ENCODE data around the gene CYBB.
"Not testable (repeated sequence)": the region's sequence is repeated elsewhere in the genome, so short reads cannot be mapped to it uniquely, and the experiment has no call there.

Gene CYBB

DNA sequence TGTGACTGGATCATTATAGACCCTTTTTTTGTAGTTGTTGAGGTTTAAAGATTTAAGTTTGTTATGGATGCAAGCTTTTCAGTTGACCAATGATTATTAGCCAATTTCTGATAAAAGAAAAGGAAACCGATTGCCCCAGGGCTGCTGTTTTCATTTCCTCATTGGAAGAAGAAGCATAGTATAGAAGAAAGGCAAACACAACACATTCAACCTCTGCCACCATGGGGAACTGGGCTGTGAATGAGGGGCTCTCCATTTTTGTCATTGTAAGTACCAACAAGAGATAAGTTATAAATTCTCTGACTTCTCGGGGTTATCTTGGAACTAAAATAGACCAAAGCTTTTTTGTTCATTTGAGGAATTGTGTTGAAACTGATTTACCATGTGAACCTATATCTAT lies at the start of gene CYBB:
TSS of gene CYBB (plus strand) at position 203 of the 400 bp plus-strand sequence. CDS start at position 222, 19 bp downstream.
- DNase-seq (ENCODE audit: low spot score): no peak

DNA sequence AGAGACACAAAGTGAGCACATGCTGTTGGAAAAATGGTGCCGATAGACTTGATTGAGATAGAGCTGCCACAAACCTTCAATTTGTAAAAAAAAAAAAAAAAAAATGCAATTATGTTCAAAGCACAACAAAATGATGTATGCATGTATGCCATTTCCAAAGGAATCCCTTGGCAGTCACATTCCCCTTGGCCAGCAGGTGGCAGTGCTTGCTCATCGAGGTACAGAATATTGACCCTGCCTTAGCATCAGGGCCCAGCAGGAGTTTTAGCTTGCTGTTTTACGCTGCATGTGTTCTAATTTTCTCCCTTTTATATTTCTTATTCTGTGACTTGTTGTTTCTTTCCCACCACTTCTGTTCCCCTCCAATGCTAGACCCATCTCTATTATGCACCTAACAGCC lies 34.5 kb upstream of the CYBB start:
- peak; percentile 61 for DNase-seq (ENCODE audit: low spot score)

DNA sequence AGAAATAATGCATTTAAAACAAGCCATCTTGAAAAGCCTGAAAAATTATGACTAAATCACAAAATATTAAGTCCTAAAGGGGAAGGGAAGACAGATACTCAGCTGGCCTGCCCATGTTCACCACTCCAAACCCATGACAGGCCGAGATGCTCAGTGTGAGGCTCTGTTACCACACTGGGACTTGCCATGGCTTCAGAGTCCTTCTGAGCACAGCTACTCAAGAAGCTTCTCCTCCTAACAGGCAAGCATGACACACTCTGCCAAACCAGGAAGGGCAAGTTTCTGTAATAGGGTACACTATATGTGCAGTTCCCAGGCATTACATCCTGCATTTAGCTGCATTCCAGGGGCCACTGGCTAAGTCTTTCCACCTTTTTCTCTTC lies 34.0 kb upstream of the CYBB start:
- no peak for DNase-seq (ENCODE audit: low spot score)

DNA sequence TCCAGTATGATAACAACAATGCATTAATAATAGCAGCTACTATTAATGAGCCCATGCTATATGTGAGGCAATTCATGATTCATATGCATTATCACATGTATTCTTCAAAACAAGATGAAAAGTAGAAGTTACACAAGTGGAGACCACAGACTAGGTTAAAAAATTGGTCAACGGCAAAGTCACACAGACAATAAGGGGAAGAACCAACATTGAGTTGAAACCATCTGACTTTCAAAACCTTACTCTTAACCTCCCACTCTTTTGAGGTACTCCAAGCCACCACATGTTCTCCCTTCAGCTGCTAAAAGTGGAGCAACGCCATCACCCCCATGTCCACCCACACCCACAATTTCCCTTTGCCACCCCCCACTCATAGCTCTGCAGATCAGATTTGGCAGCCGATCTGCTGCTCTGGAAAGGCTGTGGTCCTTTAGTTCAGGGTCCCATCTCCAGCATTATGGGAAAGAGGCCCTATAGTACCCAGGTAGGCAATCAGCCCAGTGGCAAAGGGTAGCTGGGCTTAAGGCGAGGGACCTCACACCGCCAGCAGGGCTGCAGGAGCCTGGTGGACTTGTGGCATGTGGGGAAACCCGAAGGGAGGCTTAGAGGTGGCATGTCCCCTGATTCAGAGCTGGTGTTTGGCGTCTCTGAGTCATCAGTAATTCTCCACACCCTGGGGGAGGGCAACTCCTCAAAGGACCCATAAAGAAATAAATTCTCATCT lies 33.5 kb upstream of the CYBB start:
- no peak for DNase-seq (ENCODE audit: low spot score)

DNA sequence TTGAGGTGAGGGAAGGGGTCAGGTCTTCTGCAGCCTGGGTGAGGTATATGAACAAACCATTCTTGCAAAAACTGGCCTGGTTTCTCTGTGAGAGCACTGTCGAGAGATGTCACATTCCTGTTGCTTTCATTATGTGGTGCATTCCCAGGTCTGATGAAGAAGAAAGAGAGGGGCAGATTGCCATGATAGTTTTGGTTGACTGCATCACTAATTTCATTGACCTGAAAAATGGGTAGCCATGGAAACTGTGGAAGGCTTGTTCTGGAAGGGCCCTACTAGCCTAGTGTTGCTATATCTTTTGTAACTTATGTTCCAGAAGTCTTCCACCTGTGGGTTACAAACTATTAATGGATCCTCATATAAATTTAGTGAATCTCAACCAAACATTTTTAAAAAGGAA lies 32.9 kb upstream of the CYBB start:
- DNase-seq (ENCODE audit: low spot score): no peak

DNA sequence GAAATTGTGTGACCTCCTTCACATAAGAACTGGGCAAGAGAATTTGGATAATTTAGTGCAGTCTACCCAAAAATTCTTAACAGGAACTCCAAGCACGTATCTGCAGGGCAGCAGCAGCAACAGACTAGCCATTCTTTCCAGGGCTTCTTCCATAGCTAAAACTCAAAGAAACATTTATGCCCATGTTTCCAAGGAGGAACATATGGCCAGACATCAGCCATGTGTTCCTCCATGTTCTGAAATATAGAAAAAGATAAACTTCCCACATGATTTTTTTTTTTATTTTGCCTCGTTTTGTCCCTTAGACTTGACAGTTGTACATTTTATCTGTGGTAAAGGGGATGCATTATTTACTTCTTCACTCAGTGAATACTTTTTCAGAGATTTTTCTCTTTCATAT lies 27.6 kb upstream of the CYBB start:
- DNase-seq (ENCODE audit: low spot score): no peak

DNA sequence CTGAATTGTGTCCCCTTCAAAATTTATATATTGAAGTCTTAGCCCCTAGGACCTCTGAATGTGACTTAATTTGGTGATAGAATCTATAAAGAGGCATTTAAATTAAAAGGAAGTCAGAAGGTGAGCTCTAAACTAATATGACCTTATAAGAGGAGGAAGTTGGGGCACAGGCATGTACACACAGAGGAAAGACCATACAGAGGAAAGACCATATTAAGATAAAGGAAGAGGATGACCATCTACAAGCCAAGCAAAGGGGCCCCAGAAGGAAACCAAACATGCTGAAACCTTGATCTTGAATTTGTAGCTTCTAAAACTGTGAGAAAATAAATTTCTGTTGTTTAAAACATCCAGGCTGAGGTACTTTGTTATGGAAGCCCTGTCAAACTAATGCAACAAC lies 26.9 kb upstream of the CYBB start:
- no peak for DNase-seq (ENCODE audit: low spot score)

DNA sequence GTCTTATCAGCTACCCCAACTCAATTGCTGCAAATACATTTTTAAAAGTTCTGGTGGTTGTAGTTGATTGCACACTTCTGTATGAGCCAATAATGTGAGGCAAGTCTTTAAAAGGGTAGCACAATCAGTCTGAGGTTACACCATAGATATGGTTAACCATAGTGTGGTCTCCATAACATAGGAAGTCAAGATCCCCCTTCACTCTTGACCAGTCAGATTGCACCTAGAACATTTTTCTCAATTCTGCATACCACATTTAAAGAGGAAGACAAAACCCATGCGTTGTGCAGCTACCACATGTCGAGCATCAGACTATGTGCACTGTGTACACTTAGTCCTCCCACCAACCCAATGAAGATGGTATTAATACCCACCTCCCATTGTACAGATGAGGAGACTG lies 26.5 kb upstream of the CYBB start:
- no peak for DNase-seq (ENCODE audit: low spot score)

DNA sequence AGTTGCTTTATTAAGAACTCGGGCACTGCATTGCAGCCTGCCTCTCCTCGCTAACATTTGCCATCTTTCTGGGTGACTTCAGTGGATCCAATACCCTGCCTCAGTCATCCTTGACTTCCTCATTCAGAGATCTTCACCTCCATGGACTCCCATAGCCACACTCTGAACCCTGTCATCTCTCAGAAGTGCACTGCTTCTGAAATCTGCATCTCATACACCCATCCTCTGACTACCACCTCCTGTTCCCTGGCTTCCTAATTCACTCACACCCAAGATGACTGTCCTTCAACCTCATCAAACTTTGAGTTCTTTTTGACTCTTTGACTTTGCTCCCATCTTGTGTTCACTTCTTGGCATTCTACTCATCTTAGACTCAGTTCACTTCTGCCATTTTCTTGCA lies 25.3 kb upstream of the CYBB start:
- DNase-seq (ENCODE audit: low spot score): no peak

DNA sequence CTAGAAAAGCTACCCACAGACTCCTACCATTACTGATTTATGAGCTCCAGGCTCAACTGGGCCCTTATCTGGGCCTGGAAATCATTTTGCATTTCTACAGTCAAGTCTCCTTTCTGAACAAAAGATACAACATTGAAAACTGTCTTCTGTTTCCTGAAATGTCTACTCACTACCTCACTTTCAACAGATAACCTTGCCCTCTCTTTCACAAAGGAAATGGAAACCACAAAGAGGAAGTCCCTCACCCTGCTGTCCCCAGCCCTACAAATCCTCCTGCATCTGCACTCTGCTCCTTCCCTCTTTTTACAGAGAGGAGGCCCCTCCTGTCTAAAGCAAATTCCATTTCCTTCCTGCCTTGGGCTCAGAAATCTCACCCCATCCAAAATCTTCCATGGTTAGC lies 24.8 kb upstream of the CYBB start:
- DNase-seq (ENCODE audit: low spot score): no peak

DNA sequence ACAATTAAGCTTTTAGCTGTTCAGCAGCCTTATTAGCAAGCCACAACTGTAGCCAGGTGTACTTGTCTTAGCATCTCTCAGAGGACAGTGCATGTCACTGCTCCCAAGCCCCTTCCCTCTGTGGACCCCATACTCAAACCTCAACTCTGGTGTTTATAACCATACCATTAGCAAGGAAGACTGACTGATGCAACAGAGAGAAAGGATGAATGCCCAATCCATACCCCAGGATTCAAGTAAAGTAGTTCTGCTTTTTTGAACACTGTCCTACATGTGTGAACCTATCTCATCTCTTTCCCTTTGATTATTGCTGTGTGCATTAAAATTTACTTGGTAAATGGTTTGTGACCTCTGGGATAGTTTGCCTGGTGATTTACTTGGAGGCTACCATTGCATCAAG lies 22.8 kb upstream of the CYBB start:
- no peak for DNase-seq (ENCODE audit: low spot score)

DNA sequence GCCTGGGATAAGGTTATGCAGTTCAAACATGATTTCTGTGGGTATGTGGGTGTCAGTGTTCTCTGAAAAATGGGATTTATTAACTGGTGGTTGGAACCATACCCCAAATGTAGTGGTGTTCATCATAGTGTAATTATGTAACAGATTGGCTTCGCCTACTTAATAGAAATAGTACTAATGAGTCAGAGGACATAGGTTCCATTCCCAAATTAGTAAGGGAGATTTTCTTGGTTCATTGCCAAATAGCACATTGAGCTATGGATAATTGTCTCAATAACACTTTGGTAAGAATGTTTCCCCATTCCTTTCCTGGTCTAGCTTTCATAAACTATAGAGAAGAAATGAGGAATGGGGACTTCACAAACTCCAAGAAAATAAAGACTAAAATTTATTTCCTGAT lies 20.5 kb upstream of the CYBB start:
- no peak for DNase-seq (ENCODE audit: low spot score)

DNA sequence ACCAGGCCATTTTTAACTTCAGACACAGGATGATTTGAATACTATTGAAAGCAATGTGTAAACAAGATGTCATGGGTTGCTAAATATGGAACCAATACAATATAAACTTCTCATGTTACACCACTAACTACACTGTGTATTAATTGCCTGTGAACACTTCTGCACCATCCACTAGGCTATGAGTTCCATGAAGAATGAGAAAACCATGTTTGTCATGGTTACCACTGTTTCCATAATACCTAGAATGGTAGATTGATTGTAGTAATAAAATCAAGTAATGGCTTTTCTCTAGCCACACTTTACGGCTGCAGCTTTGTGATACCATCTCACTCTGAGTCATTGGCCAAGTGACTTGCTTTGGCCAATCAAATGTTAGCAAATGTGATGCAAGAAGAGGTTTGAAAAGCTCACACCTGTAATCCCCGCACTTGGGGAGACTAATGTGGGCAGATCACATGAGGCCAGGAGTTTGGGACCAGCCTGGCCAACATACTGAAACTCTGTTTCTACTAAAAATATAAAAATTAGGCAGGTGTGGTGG lies 19.9 kb upstream of the CYBB start:
- DNase-seq (ENCODE audit: low spot score): no peak

DNA sequence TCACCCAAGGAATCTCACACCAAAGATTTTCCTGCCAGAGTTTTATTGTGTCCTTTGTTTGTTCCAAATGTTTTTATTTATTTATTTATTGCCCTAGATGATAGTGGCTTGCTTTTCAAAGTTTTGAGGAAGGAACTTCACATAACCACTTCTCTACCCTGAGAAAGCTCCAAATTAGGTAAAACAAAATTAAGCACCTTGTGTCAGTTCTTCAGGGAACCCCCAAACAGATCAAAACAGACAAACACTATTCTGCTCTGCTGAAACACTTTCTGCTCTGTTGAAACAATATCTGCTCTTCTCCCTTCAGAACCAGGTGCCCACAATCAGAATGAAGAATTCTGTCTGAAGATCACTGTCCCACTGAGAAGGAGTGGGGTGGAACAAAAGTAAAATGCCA lies 16.5 kb upstream of the CYBB start:
- DNase-seq (ENCODE audit: low spot score): no peak

DNA sequence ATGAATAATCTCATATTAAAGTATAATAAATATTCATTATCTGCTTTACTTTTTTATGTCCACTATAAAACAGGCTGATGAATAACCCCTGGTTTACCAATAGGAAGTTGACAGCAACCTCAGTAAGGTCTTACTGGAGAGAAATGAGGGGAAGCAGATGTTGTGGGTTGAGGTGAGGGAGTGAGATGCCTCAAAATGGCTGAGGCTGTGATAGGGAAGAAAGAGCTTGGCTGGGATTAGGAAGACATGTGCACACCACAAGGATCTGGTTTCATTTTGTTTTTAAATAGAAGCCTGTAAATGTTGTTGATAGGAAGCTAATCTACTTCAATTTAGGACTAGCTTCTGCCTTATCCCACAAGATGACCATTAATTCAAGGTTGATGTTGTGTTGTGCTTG lies 14.4 kb upstream of the CYBB start:
- DNase-seq (ENCODE audit: low spot score): no peak

DNA sequence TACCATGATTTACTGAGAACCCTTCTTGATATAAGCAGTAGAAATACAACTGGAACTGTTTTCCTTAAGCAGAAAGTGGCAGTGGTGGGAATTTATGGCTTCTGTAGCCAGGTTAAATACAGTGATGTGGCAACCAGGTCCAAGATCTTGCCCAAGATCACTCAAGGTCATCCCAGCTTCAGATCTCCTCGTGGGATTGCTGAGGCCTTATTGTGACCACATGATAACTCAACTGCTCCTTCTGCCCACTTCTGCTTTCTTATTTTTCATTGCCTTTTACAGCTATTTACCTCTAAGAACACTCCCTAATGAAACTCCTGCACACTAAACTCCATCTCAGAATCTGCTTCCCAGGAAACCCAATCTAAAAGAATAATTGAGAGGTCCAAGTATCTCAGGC lies 12.4 kb upstream of the CYBB start:
- DNase-seq (ENCODE audit: low spot score): no peak

DNA sequence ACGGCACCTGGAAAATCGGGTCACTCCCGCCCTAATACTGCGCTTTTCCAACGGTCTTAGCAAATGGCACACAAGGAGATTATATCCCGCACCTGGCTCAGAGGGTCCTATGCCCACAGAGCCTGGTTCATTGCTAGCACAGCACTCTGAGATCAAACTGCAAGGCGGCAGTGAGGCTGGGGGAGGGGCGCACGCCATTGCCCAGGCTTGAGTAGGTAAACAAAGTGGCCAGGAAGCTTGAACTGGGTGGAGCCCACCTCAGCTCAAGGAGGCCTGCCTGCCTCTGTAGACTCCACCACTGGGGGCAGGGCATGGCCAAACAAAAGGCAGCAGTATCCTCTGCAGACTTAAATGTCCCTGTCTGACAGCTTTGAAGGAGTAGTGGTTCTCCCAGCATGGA lies 11.0 kb upstream of the CYBB start:
- DNase-seq (ENCODE audit: low spot score): not testable (repeated sequence)

DNA sequence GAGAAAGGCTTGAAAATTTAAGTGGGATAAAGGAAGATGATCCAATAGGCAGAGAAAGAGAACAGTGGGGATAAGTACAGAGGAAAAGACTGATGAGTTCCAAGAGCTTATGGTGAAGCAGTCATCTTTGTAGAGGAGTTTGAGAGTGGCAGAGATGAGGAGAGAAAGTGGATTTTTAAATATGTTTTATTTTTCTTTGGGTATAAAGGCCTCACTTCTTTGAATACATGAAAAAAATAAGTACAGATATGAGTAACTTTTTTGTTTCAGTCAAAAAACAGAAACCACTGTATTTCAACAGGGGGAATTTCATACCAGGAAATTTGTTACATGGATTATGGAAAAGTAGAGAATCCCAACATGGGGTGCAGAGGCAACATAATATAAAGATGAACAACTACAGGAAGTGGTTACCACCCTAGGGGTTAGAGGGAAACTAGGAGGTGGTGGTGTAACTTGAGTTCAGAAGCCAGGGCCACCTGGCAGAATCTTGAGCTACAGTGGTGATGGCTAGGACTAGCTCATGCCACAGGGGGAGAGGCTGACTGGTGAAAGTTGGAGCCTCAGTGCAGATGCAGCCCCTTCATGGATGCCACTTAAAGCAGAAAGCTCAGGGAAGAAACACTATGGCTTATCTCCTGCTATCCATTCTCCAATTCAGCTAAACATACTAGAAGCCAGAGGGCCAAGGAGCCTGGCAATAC lies 3.4 kb upstream of the CYBB start:
- no peak for DNase-seq (ENCODE audit: low spot score)

DNA sequence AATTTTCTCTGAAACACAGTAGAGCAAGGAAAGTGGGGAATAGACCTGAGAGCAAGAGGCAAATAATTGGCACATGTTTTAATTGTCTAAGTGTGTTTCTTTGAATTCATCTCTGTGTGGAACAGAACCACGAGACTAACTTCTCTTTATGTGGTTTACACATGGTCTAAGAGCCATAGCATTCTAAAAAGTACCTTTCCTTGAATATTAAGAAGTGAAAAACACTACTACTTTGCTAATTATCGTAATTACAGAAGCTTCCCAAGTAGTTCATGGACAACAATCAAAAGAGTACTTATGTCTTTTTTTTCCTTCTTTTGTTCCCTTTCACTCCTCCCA lies 2.9 kb upstream of the CYBB start:
- DNase-seq (ENCODE audit: low spot score): no peak

DNA sequence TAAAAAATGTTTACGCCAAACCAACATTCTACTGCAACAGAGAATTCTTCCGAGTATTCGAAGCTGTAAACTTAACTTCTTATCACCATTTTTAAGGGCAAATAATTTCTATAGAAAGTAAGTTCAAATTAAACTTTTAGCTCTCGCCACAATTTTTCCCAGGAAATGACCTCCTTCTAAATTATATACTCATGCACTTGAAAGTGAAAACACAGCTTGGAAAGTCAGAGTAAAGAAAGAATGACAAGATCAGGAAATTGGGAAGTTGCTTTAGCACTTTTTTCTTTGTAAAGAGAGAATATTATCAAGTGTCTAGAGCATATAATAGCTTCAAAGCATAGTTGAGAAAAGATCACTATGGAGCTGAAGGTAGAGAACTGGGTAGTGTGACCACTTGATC lies 1.2 kb downstream of the CYBB start:
- no peak for DNase-seq (ENCODE audit: low spot score)

DNA sequence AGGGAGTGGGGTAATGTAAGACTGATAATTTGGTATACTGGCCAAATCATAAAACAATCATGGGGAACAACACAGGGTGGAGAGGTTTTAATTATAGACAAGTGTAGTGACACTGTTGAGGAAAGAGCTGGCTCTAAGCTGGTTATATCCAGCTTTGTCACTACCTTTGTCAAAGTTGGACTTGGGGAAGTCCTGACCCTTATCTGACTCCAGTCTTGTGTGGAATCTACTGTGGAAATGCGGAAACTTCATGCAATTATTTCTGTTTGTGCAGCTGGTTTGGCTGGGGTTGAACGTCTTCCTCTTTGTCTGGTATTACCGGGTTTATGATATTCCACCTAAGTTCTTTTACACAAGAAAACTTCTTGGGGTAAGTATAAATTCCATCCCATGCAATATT lies 2.0 kb downstream of the CYBB start:
- DNase-seq (ENCODE audit: low spot score): no peak

DNA sequence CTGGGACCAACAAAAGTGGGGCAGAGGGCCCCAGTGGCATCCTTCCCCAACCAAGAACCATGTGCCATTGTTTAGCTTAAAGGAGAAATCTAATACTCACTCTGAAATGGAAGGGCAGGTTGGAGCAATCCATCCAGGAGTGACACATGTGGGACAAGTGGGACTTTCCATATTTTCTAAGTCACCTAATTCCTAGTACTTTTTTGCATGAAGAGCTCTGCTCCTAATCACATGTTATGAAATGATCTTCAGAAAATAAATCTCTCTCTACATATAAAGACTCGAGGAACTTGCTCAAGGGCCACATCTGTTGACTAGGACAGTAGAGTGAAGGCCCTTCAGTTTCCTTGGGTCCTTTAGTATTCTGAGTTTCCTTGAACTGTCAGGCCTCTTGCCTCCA lies 2.5 kb downstream of the CYBB start:
- DNase-seq (ENCODE audit: low spot score): no peak

DNA sequence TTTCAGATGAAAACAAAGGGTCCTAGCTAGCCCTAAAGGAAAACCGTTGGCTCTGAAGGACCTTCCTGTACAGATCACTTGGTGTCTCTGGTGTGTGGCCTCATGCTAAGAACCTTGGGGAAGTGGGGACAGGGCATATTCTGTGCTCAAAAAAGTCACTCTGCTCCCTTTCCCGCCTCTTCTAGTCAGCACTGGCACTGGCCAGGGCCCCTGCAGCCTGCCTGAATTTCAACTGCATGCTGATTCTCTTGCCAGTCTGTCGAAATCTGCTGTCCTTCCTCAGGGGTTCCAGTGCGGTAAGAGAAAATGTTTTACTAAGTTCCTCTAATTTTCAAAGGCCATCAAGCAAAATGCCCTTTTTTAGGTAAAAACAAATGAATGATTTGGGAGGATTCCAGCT lies 3.4 kb downstream of the CYBB start:
- DNase-seq (ENCODE audit: low spot score): no peak

DNA sequence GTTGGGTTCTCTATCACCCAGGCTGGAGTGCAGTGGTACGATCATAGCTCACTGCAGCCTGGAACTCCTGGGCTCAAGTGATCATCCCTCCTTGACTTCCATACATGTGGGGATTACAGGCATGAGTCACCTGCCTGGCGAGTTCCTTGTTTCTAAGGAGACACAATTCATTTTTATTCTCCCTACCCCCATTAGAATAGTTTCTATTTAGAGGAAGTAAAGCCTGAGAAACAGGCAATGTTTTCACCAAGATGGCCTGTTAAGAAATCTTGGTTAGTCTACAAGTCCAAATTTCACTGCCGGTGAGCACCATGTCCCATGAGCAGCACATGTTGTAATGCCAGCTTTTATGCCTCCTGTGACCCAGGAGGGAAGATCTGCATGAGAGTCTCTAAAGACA lies 5.7 kb downstream of the CYBB start:
- no peak for DNase-seq (ENCODE audit: low spot score)

Data from COLO829 (cell line).